PC-3 (cell line): Measurements from ENCODE around the gene TMEM69. TPM values are rescaled to one million over a fixed set of nuclear protein-coding genes. Genes with fewer than 3 reads are reported as not detected.

Experiments
- ATAC-seq: fragments of 200-7000 bp; cut with Tn5 transposase; 2 replicates; pipeline ENCODE4 v1.9.1; 2020; ENCODE audit warnings: mild to moderate bottlenecking, moderate library complexity
- BruUV-seq: library from RNA; stranded (reverse); fragments of 400-500 nt; replicated peaks from 2 replicates; lab custom pipeline; 2021; lab: Mats Ljungman, UMichigan
- CTCF ChIA-PET: fragments of 300-600 bp; sonication (Branson Sonifier 250); formaldehyde crosslinking; loops from one replicate; lab custom pipeline; 2022; ENCODE audit warnings: antibody characterized with exemption; lab: Charles Lee
- POLR2A ChIA-PET: fragments of 300-600 bp; sonication (Branson Sonifier 250); formaldehyde crosslinking; loops from one replicate; lab custom pipeline; 2022; ENCODE audit warnings: antibody characterized with exemption; ENCODE audit not compliant: unreplicated experiment; lab: Charles Lee
- DNase-seq: peaks from one replicate; pipeline ENCODE4 v3.0.0-alpha.2; 2015
- H2AFZ ChIP-seq: fragments of 300-600 bp; sonication (generic); 2 replicates; pipeline ENCODE4 v1.6.0; 2016; ENCODE audit warnings: antibody characterized with exemption, low read length
- H3F3A ChIP-seq: fragments of 300-600 bp; sonication (generic); one replicate; pipeline ENCODE4 v1.6.0; 2017; ENCODE audit warnings: antibody characterized with exemption, low read length, control low read depth, mild to moderate bottlenecking; ENCODE audit not compliant: unreplicated experiment
- H3K27ac ChIP-seq: fragments of 300-600 bp; sonication (generic); 2 replicates; pipeline ENCODE4 v1.5.1; 2016; ENCODE audit warnings: mild to moderate bottlenecking, low read length
- H3K27me3 ChIP-seq: fragments of 300-600 bp; sonication (generic); 2 replicates; pipeline ENCODE4 v1.6.1; 2016; ENCODE audit warnings: low read length, mixed read lengths
- H3K36me3 ChIP-seq: fragments of 300-600 bp; sonication (generic); 2 replicates; pipeline ENCODE4 v1.6.1; 2016; ENCODE audit warnings: low read depth, mixed run types, low read length, mixed read lengths
- H3K4me1 ChIP-seq: fragments of 300-600 bp; sonication (generic); 2 replicates; pipeline ENCODE4 v1.5.1; 2016; ENCODE audit warnings: low read length; ENCODE audit not compliant: insufficient read depth
- H3K4me2 ChIP-seq: fragments of 300-600 bp; sonication (generic); 2 replicates; pipeline ENCODE4 v1.6.0; 2016; ENCODE audit warnings: low read length
- H3K4me3 ChIP-seq: fragments of 300-600 bp; sonication (generic); 2 replicates; pipeline ENCODE4 v1.5.1; 2016; ENCODE audit warnings: mild to moderate bottlenecking, low read length, mixed read lengths
- H3K79me2 ChIP-seq: fragments of 300-600 bp; sonication (generic); 2 replicates; pipeline ENCODE4 v1.6.1; 2017; ENCODE audit warnings: low read length, mixed read lengths
- H3K9ac ChIP-seq: fragments of 300-600 bp; sonication (generic); 2 replicates; pipeline ENCODE4 v1.6.0; 2016; ENCODE audit warnings: mild to moderate bottlenecking, low read length
- H3K9me2 ChIP-seq: fragments of 300-600 bp; sonication (generic); replicated peaks from 2 replicates; pipeline ENCODE4 v1.6.1; 2016; ENCODE audit warnings: mixed run types, low read length, mixed read lengths
- H3K9me3 ChIP-seq: fragments of 300-600 bp; sonication (generic); 2 replicates; pipeline ENCODE4 v1.6.1; 2016; ENCODE audit warnings: low read length, mixed read lengths
- H4K20me1 ChIP-seq: fragments of 300-600 bp; sonication (generic); 2 replicates; pipeline ENCODE4 v1.6.1; 2016; ENCODE audit warnings: low read length, mixed read lengths
- CTCF ChIP-seq: fragments of 300-600 bp; sonication (generic); conservative IDR thresholded peaks from 2 replicates; pipeline ENCODE4 v1.5.1; 2017; ENCODE audit warnings: antibody characterized with exemption, low read depth, mild to moderate bottlenecking, low read length
- EZH2 ChIP-seq: fragments of 300-600 bp; sonication (generic); IDR thresholded peaks from one replicate; pipeline ENCODE4 v1.6.1; 2017; ENCODE audit warnings: antibody characterized with exemption, mild to moderate bottlenecking, low read length; ENCODE audit not compliant: unreplicated experiment
- EZH2phosphoT487 ChIP-seq: fragments of 300-600 bp; sonication (generic); IDR thresholded peaks from 2 replicates; pipeline ENCODE4 v1.6.1; 2018; ENCODE audit warnings: mild to moderate bottlenecking, antibody characterized with exemption, low read length, borderline replicate concordance
- intact Hi-C: fragments of 100-400 bp; cut with micrococcal nuclease; formaldehyde crosslinking; loops from 2 replicates; pipeline ENCODE4 v1.9.0; 2023
- total RNA-seq: library from RNA; depleted of rRNA; stranded (reverse); fragments of >200 nt; gene quantifications from 2 replicates; pipeline ENCODE4 v1.2.3, GENCODE V29; 2014

The TMEM69 gene
- total RNA-seq, 1 experiment from 2014 or later: 26.6 TPM

GRCh38 chr1:45656573-45657226, 31.3 kb upstream of the TMEM69 start:
- H4K20me1 ChIP-seq: no peaks in the 10 kb centered on the region
- peaks cover 68% of the 10 kb centered on the region for H3K36me3 ChIP-seq
- ChIA-PET CTCF (no interaction called here), POLR2A (no interaction called here)
- intact Hi-C loops: no loop called here
- H3K27ac ChIP-seq: no peak overlapping the region
- H3K9ac ChIP-seq: no peak overlapping the region
- H3K9me3 ChIP-seq: no peaks in the 10 kb centered on the region
- H3K4me3 ChIP-seq: no peak overlapping the region
- no peak overlapping the region for H3K4me2 ChIP-seq
- no peaks in the 10 kb centered on the region for H3K27me3 ChIP-seq
- H3F3A ChIP-seq: no peaks in the 10 kb centered on the region
- no peak for ATAC-seq
- H3K79me2 ChIP-seq: peaks cover 16% of the 10 kb centered on the region
- H3K9me2 ChIP-seq: no peaks in the 10 kb centered on the region
- no TSS peak for BruUV-seq
- no peak overlapping the region for H2AFZ ChIP-seq
- H3K4me1 ChIP-seq: no peaks in the 10 kb centered on the region
- TF ChIP-seq EZH2 (no peak), CTCF (no peak), EZH2phosphoT487 (no peak)
- DNase-seq: no peak

- TF ChIP-seq EZH2: no peak
- TF ChIP-seq CTCF: no peak
- TF ChIP-seq EZH2phosphoT487: no peak
- Histone ChIP-seq H3K9ac (no peak overlapping the region), H3K9me2 (no peaks in the 10 kb centered on the region), H2AFZ (no peak overlapping the region), H3K9me3 (no peaks in the 10 kb centered on the region), H3K36me3 (peaks cover 61% of the 10 kb centered on the region), H3F3A (no peaks in the 10 kb centered on the region), H3K4me1 (no peaks in the 10 kb centered on the region), H3K27me3 (no peaks in the 10 kb centered on the region), H3K79me2 (peaks cover 31% of the 10 kb centered on the region), H3K4me2 (no peak overlapping the region), H3K27ac (no peak overlapping the region), H4K20me1 (0 out of 2 replicates have a peak, but pooled peaks cover 12% of the 10 kb centered on the region), H3K4me3 (no peak overlapping the region)
- ChIA-PET CTCF (no interaction called here), POLR2A (no interaction called here)
- no peak for DNase-seq
- intact Hi-C loops: no loop called here
- ATAC-seq: no peak
- no TSS peak for BruUV-seq
These were observed 29.8 kb upstream of the TMEM69 start for GRCh38 chr1:45658171-45658570.

DNA sequence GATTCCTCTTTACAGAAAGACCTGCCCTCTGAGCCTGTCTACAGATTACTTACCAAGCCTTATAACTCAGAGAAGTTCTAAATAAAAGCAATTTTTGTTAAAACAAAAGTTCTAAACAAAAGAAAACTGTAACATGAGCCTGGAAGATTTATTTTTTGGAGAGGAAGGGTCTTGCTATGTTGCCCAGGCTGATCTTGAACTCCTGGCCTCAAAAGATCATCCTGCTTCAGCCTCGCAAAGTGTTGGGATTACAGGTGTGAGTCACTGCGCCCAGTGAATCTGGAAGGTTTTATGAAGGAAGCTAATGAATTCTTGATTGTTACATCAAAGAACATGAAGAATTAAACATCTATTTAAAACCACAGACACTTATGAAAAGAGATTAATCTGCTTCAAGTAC, 28.8 kb upstream of the TMEM69 start:
- no peak for TF ChIP-seq CTCF
- no peak for DNase-seq
- ATAC-seq: no peak
- H3K79me2 ChIP-seq: peaks cover 41% of the 10 kb centered on the region
- H4K20me1 ChIP-seq: 0 out of 2 replicates have a peak, but pooled peaks cover 18% of the 10 kb centered on the region
- H3K9ac ChIP-seq: no peak overlapping the region
- CTCF ChIA-PET: no interaction called here
- H3K27ac ChIP-seq: no peak overlapping the region
- no peak overlapping the region for H3K4me2 ChIP-seq
- H3K9me3 ChIP-seq: no peaks in the 10 kb centered on the region
- no peak overlapping the region for H2AFZ ChIP-seq
- POLR2A ChIA-PET: no interaction called here
- no peaks in the 10 kb centered on the region for H3F3A ChIP-seq
- BruUV-seq: no TSS peak
- H3K9me2 ChIP-seq: no peaks in the 10 kb centered on the region
- H3K4me1 ChIP-seq: no peaks in the 10 kb centered on the region
- H3K27me3 ChIP-seq: no peaks in the 10 kb centered on the region
- no peak overlapping the region for H3K4me3 ChIP-seq
- intact Hi-C loops: no loop called here
- H3K36me3 ChIP-seq: peaks cover 57% of the 10 kb centered on the region
